CD4-positive, alpha-beta memory T cell (primary cell): ENCODE results near the gene CERS1. TPM values are rescaled to one million over a fixed set of nuclear protein-coding genes. Genes with fewer than 3 reads are reported as not detected.

Experiments
- polyA plus RNA-seq, 2 donors: library from polyadenylated mRNA; unstranded; fragments of 300-500 nt; fragmentation: Illumina TruSeq; gene quantifications; one replicate each; pipeline ENCODE4 v1.2.3, GENCODE V29; 2021
- total RNA-seq, 2 experiments: library from RNA; stranded (reverse); gene quantifications; one replicate each; pipeline ENCODE4 v1.2.3, GENCODE V29; 2021

The CERS1 gene
- total and polyA plus RNA-seq, 4 experiments from 2014 or later = not detected

Other genes with a start within 250 kb of the CERS1 start
- gene CRTC1, start 212.5 kb downstream of the CERS1 start, total RNA-seq = 10 to 100 TPM; 19.6 to 20.8 TPM
- gene CRTC1, start 212.5 kb downstream of the CERS1 start, polyA plus RNA-seq = 1 to 10 TPM in 1 of 2 donors, not detected in 1; 1.7 TPM
- not detected for gene COMP, start 104.9 kb downstream of the CERS1 start, total RNA-seq
- not detected for gene COMP, start 104.9 kb downstream of the CERS1 start, polyA plus RNA-seq
- 100 to 1,000 TPM; 127 to 130 TPM for gene UPF1, start 64.2 kb downstream of the CERS1 start, total RNA-seq
- 10 to 100 TPM in 1 of 2 donors, 1 to 10 TPM in 1; 2.6 to 21.9 TPM for gene UPF1, start 64.2 kb downstream of the CERS1 start, polyA plus RNA-seq
- 100 to 1,000 TPM; 165 to 170 TPM for gene COPE, start 23.2 kb upstream of the CERS1 start, total RNA-seq
- gene COPE, start 23.2 kb upstream of the CERS1 start, polyA plus RNA-seq = 100 to 1,000 TPM; 273 to 276 TPM
- 10 to 100 TPM; 40.9 to 43.6 TPM for gene DDX49, start 23.6 kb upstream of the CERS1 start, total RNA-seq
- gene DDX49, start 23.6 kb upstream of the CERS1 start, polyA plus RNA-seq = 10 to 100 TPM; 20.7 to 32.1 TPM
- gene HOMER3, start 45.1 kb upstream of the CERS1 start, total RNA-seq = 1 to 10 TPM; 2.1 to 2.4 TPM
- 1 to 10 TPM; 2.6 to 2.7 TPM for gene HOMER3, start 45.1 kb upstream of the CERS1 start, polyA plus RNA-seq
- 100 to 1,000 TPM; 111 to 113 TPM for gene SUGP2, start 137.4 kb upstream of the CERS1 start, total RNA-seq
- 1 to 10 TPM; 3.9 to 8.2 TPM for gene SUGP2, start 137.4 kb upstream of the CERS1 start, polyA plus RNA-seq
- 10 to 100 TPM; 11.8 to 12.8 TPM for gene ARMC6, start 137.4 kb upstream of the CERS1 start, total RNA-seq
- 10 to 100 TPM; 23.6 to 25.8 TPM for gene ARMC6, start 137.4 kb upstream of the CERS1 start, polyA plus RNA-seq
- 10 to 100 TPM; 28.3 to 31.6 TPM for gene SLC25A42, start 167.8 kb upstream of the CERS1 start, total RNA-seq
- gene SLC25A42, start 167.8 kb upstream of the CERS1 start, polyA plus RNA-seq = 10 to 100 TPM; 11.3 to 13.7 TPM
- gene TMEM161A, start 242.3 kb upstream of the CERS1 start, total RNA-seq = 10 to 100 TPM; 22.5 to 25.1 TPM
- 10 to 100 TPM; 17.0 to 31.2 TPM for gene TMEM161A, start 242.3 kb upstream of the CERS1 start, polyA plus RNA-seq